ENCODE measurements around the gene OTUD6A.

Gene OTUD6A

DNA sequence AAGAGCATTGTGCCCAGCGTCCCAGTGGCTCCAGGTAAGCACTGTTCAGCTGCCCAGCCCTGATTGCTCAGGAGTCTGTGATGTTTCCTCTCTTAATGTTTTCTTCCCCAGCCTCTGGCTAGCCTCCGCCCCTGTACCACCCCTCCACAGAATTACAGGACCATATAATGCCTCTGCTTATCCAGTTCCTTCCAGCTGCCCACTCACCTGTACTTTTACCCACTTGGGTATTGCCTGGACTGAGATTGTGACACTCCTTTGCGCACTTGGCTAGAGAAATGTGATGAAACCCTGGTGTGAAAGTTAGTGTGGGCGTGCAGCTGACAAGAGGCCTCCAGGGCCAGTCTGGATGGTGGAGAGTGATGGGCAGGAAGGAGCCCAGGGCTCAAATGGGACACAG, 12.3 kb upstream of the OTUD6A start, which contains the start of gene AWAT2:
TSS of gene AWAT2 (minus strand) at position 14 of the 400 bp plus-strand sequence. CDS start at position 8, 6 bp downstream.
- Histone ChIP-seq H3K36me3 (ENCODE audit: insufficient read depth, low read length) (no peaks in the 10 kb centered on the region), H3K9ac (ENCODE audit: low read length) (no peak within 1 kb of the TSS), H3K9me3 (ENCODE audit: low read length) (no peaks in the 10 kb centered on the region), H3K27ac (ENCODE audit: low read depth, low read length) (no peak within 1 kb of the TSS), H3K27me3 (ENCODE audit: control insufficient read depth in 1 of 2, insufficient read depth in 2 of 2, low read length in 2 of 2) (peaks cover 0 to 4% of the 10 kb centered on the region in 2 donors), H3K4me3 (ENCODE audit: low read depth in 1 of 2, low read length in 2 of 2) (no peak within 1 kb of the TSS), H3K4me1 (ENCODE audit: insufficient read depth, low read length) (no peaks in the 10 kb centered on the region)

- Histone ChIP-seq H3K9ac (ENCODE audit: low read length) (no peak overlapping the region), H3K9me3 (ENCODE audit: low read length) (no peaks in the 10 kb centered on the region), H3K4me1 (ENCODE audit: insufficient read depth, low read length) (no peaks in the 10 kb centered on the region), H3K27ac (ENCODE audit: low read depth, low read length) (no peak overlapping the region), H3K36me3 (ENCODE audit: insufficient read depth, low read length) (no peaks in the 10 kb centered on the region), H3K4me3 (ENCODE audit: low read depth in 1 of 2, low read length in 2 of 2) (no peak overlapping the region), H3K27me3 (ENCODE audit: control insufficient read depth in 1 of 2, insufficient read depth in 2 of 2, low read length in 2 of 2) (peaks cover 0 to 4% of the 10 kb centered on the region in 2 donors)
Measured at GRCh38 chrX:70052895-70053615, 9.2 kb upstream of the OTUD6A start.

GRCh38 chrX:70054391-70054790, 7.9 kb upstream of the OTUD6A start:
- no peaks in the 10 kb centered on the region for H3K9me3 ChIP-seq (ENCODE audit: low read length)
- no peak overlapping the region for H3K4me3 ChIP-seq (ENCODE audit: low read depth in 1 of 2, low read length in 2 of 2)
- peaks cover 0 to 4% of the 10 kb centered on the region in 2 donors for H3K27me3 ChIP-seq (ENCODE audit: control insufficient read depth in 1 of 2, insufficient read depth in 2 of 2, low read length in 2 of 2)
- no peak overlapping the region for H3K27ac ChIP-seq (ENCODE audit: low read depth, low read length)
- no peaks in the 10 kb centered on the region for H3K4me1 ChIP-seq (ENCODE audit: insufficient read depth, low read length)
- no peaks in the 10 kb centered on the region for H3K36me3 ChIP-seq (ENCODE audit: insufficient read depth, low read length)
- no peak overlapping the region for H3K9ac ChIP-seq (ENCODE audit: low read length)

DNA sequence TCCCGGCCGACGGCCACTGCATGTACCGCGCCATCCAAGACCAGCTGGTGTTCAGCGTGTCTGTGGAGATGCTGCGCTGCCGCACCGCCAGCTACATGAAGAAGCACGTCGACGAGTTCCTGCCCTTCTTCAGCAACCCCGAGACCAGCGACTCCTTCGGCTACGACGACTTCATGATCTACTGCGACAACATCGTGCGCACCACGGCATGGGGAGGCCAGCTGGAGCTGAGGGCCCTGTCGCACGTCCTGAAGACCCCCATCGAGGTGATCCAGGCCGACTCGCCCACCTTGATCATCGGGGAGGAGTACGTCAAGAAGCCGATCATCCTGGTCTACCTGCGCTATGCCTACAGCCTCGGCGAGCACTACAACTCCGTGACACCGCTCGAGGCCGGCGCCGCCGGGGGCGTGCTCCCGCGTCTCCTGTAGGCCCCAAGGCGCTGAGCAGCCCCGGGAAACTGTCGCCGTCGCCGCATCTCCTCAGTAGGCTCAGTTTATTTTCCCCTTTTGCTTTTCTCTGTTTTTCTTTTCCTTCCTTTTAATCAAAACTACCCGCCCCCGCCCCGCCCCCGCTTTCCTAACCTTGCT, 799 bp downstream of the OTUD6A start:
- Histone ChIP-seq H3K36me3 (ENCODE audit: insufficient read depth, low read length) (no peaks in the 10 kb centered on the region), H3K9ac (ENCODE audit: low read length) (no peak overlapping the region), H3K9me3 (ENCODE audit: low read length) (no peaks in the 10 kb centered on the region), H3K27me3 (ENCODE audit: control insufficient read depth in 1 of 2, insufficient read depth in 2 of 2, low read length in 2 of 2) (peaks cover 0 to 19% of the 10 kb centered on the region in 2 donors), H3K4me1 (ENCODE audit: insufficient read depth, low read length) (no peaks in the 10 kb centered on the region), H3K4me3 (ENCODE audit: low read depth in 1 of 2, low read length in 2 of 2) (no peak overlapping the region), H3K27ac (ENCODE audit: low read depth, low read length) (no peak overlapping the region)

- Histone ChIP-seq H3K4me3 (ENCODE audit: low read depth in 1 of 2, low read length in 2 of 2) (no peak overlapping the region), H3K36me3 (ENCODE audit: insufficient read depth, low read length) (no peaks in the 10 kb centered on the region), H3K4me1 (ENCODE audit: insufficient read depth, low read length) (no peaks in the 10 kb centered on the region), H3K9ac (ENCODE audit: low read length) (no peak overlapping the region), H3K9me3 (ENCODE audit: low read length) (no peaks in the 10 kb centered on the region), H3K27ac (ENCODE audit: low read depth, low read length) (no peak overlapping the region), H3K27me3 (ENCODE audit: control insufficient read depth in 1 of 2, insufficient read depth in 2 of 2, low read length in 2 of 2) (peaks cover 0 to 19% of the 10 kb centered on the region in 2 donors)
Measured at GRCh38 chrX:70066646-70067045, 4.4 kb downstream of the OTUD6A start.

GRCh38 chrX:70079297-70079696, 17.0 kb downstream of the OTUD6A start:
- no peaks in the 10 kb centered on the region for H3K9me3 ChIP-seq (ENCODE audit: low read length)
- no peak overlapping the region for H3K27ac ChIP-seq (ENCODE audit: low read depth, low read length)
- no peak overlapping the region for H3K4me3 ChIP-seq (ENCODE audit: low read depth in 1 of 2, low read length in 2 of 2)
- H3K9ac ChIP-seq (ENCODE audit: low read length), result no peak overlapping the region
- H3K27me3 ChIP-seq (ENCODE audit: control insufficient read depth in 1 of 2, insufficient read depth in 2 of 2, low read length in 2 of 2), result no peaks in the 10 kb centered on the region
- no peaks in the 10 kb centered on the region for H3K4me1 ChIP-seq (ENCODE audit: insufficient read depth, low read length)
- H3K36me3 ChIP-seq (ENCODE audit: insufficient read depth, low read length), result no peaks in the 10 kb centered on the region

- Histone ChIP-seq H3K36me3 (ENCODE audit: insufficient read depth, low read length) (no peaks in the 10 kb centered on the region), H3K9me3 (ENCODE audit: low read length) (no peaks in the 10 kb centered on the region), H3K27me3 (ENCODE audit: control insufficient read depth in 1 of 2, insufficient read depth in 2 of 2, low read length in 2 of 2) (no peaks in the 10 kb centered on the region), H3K27ac (ENCODE audit: low read depth, low read length) (no peak overlapping the region), H3K4me1 (ENCODE audit: insufficient read depth, low read length) (peaks cover 5% of the 10 kb centered on the region), H3K4me3 (ENCODE audit: low read depth in 1 of 2, low read length in 2 of 2) (no peak overlapping the region), H3K9ac (ENCODE audit: low read length) (no peak overlapping the region)
Measured at GRCh38 chrX:70079870-70080269, 17.6 kb downstream of the OTUD6A start.

DNA sequence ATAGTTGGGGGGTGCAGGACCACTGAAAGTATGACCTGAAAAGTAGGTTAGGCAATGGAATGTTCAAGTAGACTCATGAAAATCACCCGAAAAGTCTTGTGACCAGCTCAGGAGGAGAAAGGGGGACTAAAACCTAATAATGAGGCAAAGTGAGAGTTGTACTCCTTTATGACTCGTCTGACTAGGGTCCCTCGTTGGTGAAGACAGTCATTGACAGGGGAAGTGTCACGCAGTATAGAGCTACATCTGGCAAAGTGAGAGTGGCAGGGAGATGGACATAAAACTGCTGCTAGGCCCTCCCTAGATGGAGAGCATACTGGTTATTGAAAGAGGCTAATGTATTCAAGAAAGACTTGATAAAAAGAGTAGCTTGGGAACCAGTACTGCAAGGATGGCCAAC, 20.5 kb downstream of the OTUD6A start:
- no peaks in the 10 kb centered on the region for H3K27me3 ChIP-seq (ENCODE audit: control insufficient read depth in 1 of 2, insufficient read depth in 2 of 2, low read length in 2 of 2)
- no peak overlapping the region for H3K4me3 ChIP-seq (ENCODE audit: low read depth in 1 of 2, low read length in 2 of 2)
- no peak overlapping the region for H3K27ac ChIP-seq (ENCODE audit: low read depth, low read length)
- H3K9me3 ChIP-seq (ENCODE audit: low read length), result no peaks in the 10 kb centered on the region
- no peaks in the 10 kb centered on the region for H3K36me3 ChIP-seq (ENCODE audit: insufficient read depth, low read length)
- H3K9ac ChIP-seq (ENCODE audit: low read length), result no peak overlapping the region
- H3K4me1 ChIP-seq (ENCODE audit: insufficient read depth, low read length), result peaks cover 7% of the 10 kb centered on the region

DNA sequence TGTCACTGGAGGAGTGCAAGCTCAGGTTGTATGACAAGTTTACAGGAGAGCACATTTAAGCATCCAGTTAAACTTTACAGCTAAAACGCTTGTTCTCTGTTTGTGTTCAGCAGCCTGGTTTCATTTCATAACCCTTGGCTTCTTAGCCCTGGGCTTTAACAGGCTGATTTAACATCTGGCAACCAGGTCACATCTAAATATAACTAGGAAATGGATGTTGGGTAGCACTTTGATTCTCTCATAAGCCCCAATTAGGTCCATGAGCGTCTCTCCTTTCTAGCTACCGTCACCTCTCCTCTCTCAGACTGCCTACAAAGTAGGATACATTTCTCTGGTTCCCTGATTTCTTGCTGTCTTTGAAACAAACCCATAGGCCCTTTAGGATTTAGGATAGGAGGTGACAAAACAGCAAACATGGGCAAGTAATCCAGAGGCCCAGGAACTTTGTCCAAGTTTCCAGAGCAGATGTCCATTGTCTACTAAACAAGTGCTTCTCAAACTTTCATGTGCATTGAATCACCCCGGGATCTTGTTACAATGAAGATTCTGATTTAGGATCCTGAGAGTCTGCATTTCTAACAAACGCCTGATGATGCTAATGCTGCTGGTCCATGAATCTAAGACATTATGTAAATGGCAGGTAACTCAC, 22.5 kb downstream of the OTUD6A start:
- H3K9me3 ChIP-seq (ENCODE audit: low read length), result no peaks in the 10 kb centered on the region
- H3K27ac ChIP-seq (ENCODE audit: low read depth, low read length), result no peak overlapping the region
- H3K36me3 ChIP-seq (ENCODE audit: insufficient read depth, low read length), result no peaks in the 10 kb centered on the region
- peaks cover 0 to 5% of the 10 kb centered on the region in 2 donors for H3K27me3 ChIP-seq (ENCODE audit: control insufficient read depth in 1 of 2, insufficient read depth in 2 of 2, low read length in 2 of 2)
- peaks cover 10% of the 10 kb centered on the region for H3K4me1 ChIP-seq (ENCODE audit: insufficient read depth, low read length)
- H3K9ac ChIP-seq (ENCODE audit: low read length), result no peak overlapping the region
- no peak overlapping the region for H3K4me3 ChIP-seq (ENCODE audit: low read depth in 1 of 2, low read length in 2 of 2)

DNA sequence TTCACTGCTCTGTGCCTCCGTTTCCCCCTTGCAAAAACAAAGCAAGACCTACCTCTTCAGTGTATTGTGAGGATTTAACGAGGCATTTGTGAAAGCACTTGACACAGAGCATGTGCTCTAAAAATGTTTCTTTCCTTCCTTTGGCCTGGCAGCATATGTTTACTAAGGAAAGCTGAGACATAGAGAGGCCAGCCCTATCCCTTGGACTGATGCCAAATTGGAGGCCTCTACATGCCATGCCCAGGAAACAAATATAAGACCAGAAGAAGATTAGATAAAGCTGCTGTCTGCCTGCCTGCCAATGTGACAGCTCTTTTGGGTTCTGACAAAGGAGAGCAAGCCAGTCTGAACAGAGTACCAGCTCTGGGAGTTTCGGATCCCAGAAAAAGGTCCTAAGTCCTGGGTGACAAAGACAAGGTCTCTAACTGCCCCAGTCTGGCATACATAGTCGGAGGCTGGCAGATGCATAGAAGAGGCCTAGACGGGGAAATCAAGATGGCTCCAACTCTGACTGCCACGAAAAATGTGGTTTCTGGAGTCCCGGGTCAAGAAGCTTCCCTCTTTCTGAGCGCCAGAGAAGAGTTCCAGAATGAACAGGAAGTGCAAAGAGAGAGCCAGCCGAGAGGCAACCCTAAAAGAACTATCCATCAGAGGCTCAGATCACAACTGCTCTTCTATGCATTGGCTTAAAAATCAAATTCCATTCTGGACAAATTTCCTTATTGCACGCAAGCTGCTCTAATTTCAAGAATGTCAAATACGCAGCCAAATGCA, 25.8 kb downstream of the OTUD6A start:
- Histone ChIP-seq H3K4me1 (ENCODE audit: insufficient read depth, low read length) (peaks cover 10% of the 10 kb centered on the region), H3K36me3 (ENCODE audit: insufficient read depth, low read length) (no peaks in the 10 kb centered on the region), H3K27me3 (ENCODE audit: control insufficient read depth in 1 of 2, insufficient read depth in 2 of 2, low read length in 2 of 2) (peaks cover 0 to 5% of the 10 kb centered on the region in 2 donors), H3K4me3 (ENCODE audit: low read depth in 1 of 2, low read length in 2 of 2) (no peak overlapping the region), H3K9ac (ENCODE audit: low read length) (no peak overlapping the region), H3K27ac (ENCODE audit: low read depth, low read length) (no peak overlapping the region), H3K9me3 (ENCODE audit: low read length) (no peaks in the 10 kb centered on the region)

DNA sequence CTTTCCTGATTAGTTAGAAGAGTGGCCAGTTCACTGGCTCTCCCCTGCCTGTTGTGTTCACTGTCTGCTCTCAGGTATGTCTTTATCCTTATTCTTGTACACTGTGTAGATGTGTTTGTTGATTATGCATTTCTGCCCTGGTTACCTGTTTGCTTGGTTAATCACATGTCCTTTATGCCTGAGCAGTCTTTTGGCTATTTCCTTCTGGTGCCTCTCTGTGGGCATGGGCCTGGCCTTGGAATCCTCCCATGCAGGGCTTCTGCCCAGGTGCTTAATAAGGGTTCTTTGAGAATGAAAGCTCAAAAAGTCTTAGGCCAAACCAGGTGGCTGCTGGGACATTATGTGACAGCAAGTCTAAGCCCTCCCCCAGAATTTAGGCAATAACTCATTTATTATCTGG, 26.5 kb downstream of the OTUD6A start:
- Histone ChIP-seq H3K4me3 (ENCODE audit: low read depth in 1 of 2, low read length in 2 of 2) (no peak overlapping the region), H3K36me3 (ENCODE audit: insufficient read depth, low read length) (no peaks in the 10 kb centered on the region), H3K27me3 (ENCODE audit: control insufficient read depth in 1 of 2, insufficient read depth in 2 of 2, low read length in 2 of 2) (peaks cover 0 to 5% of the 10 kb centered on the region in 2 donors), H3K9ac (ENCODE audit: low read length) (no peak overlapping the region), H3K9me3 (ENCODE audit: low read length) (no peaks in the 10 kb centered on the region), H3K4me1 (ENCODE audit: insufficient read depth, low read length) (peaks cover 10% of the 10 kb centered on the region), H3K27ac (ENCODE audit: low read depth, low read length) (no peak overlapping the region)
